A673 (cell line): ENCODE results near the gene SETD1A. TPM values are rescaled to one million over a fixed set of nuclear protein-coding genes. Genes with fewer than 3 reads are reported as not detected.

Experiments
- BruUV-seq: library from RNA; stranded (reverse); fragments of 400-500 nt; replicated peaks from 2 replicates; lab custom pipeline; 2021; lab: Mats Ljungman, UMichigan
- CTCF ChIA-PET: fragments of 300-600 bp; sonication (Branson Sonifier 250); formaldehyde crosslinking; loops from one replicate; lab custom pipeline; 2022; ENCODE audit warnings: antibody characterized with exemption; lab: Charles Lee
- POLR2A ChIA-PET: fragments of 300-600 bp; sonication (Branson Sonifier 250); formaldehyde crosslinking; loops from one replicate; lab custom pipeline; 2022; ENCODE audit warnings: antibody characterized with exemption; ENCODE audit not compliant: low non-redundant PET; lab: Charles Lee
- DNase-seq: peaks from one replicate; pipeline ENCODE4 v3.0.0-alpha.2; 2015; ENCODE audit warnings: low spot score
- H3K27ac ChIP-seq: fragments of 200-600 bp; sonication (generic); 2 replicates; pipeline ENCODE4 v1.5.1; 2016; ENCODE audit warnings: mixed run types, low read depth, mild to moderate bottlenecking, mixed read lengths, antibody characterized with exemption, low read length; ENCODE audit not compliant: poor library complexity, severe bottlenecking
- H3K27me3 ChIP-seq: fragments of 200-600 bp; sonication (generic); replicated peaks from 2 replicates; pipeline ENCODE4 v1.6.1; 2017; ENCODE audit warnings: mixed run types, low read depth, mild to moderate bottlenecking, mixed read lengths, antibody characterized with exemption, low read length; ENCODE audit not compliant: insufficient read depth, poor library complexity
- H3K36me3 ChIP-seq: fragments of 200-600 bp; sonication (generic); 2 replicates; pipeline ENCODE4 v1.6.1; 2016; ENCODE audit warnings: mixed run types, mild to moderate bottlenecking, mixed read lengths, antibody characterized with exemption, low read length; ENCODE audit not compliant: insufficient read depth, poor library complexity, severe bottlenecking
- H3K4me1 ChIP-seq: fragments of 200-600 bp; sonication (generic); 2 replicates; pipeline ENCODE4 v1.6.1; 2017; ENCODE audit warnings: mixed run types, mild to moderate bottlenecking, mixed read lengths, antibody characterized with exemption, low read length; ENCODE audit not compliant: insufficient read depth, poor library complexity, severe bottlenecking
- H3K4me3 ChIP-seq: fragments of 200-600 bp; sonication (generic); 2 replicates; pipeline ENCODE4 v1.5.1; 2016; ENCODE audit warnings: low read depth, mixed run types, mild to moderate bottlenecking, mixed read lengths, low read length; ENCODE audit not compliant: poor library complexity, severe bottlenecking
- H3K9me3 ChIP-seq: fragments of 200-600 bp; sonication (generic); 2 replicates; pipeline ENCODE4 v1.6.1; 2016; ENCODE audit warnings: mixed run types, low read depth, mild to moderate bottlenecking, mixed read lengths, antibody characterized with exemption, low read length; ENCODE audit not compliant: poor library complexity, severe bottlenecking
- EZH2 ChIP-seq: fragments of 200-600 bp; sonication (generic); IDR thresholded peaks from 2 replicates; pipeline ENCODE4 v1.6.1; 2017; ENCODE audit warnings: borderline replicate concordance, low read depth, mild to moderate bottlenecking, mixed read lengths, antibody characterized with exemption, low read length; ENCODE audit not compliant: poor library complexity, severe bottlenecking
- intact Hi-C: fragments of 100-400 bp; cut with micrococcal nuclease; formaldehyde crosslinking; loops from one replicate; pipeline ENCODE4 v1.10.0; 2022; ENCODE audit not compliant: unreplicated experiment
- total RNA-seq: library from RNA; stranded (reverse); gene quantifications from 2 replicates; pipeline ENCODE4 v1.2.3, GENCODE V29; 2021
- TF ChIP-seq, protein P1 (sequence below): fragments of 300-800, 200-600 bp; sonication (generic); conservative IDR thresholded peaks from 2 replicates; pipeline ENCODE4 v1.5.1; 2017; ENCODE audit warnings: low read depth, mild to moderate bottlenecking, antibody characterized with exemption, low read length, moderate library complexity, mixed read lengths

Gene SETD1A
- total RNA-seq, 1 experiment from 2014 or later: 31.4 TPM

DNA sequence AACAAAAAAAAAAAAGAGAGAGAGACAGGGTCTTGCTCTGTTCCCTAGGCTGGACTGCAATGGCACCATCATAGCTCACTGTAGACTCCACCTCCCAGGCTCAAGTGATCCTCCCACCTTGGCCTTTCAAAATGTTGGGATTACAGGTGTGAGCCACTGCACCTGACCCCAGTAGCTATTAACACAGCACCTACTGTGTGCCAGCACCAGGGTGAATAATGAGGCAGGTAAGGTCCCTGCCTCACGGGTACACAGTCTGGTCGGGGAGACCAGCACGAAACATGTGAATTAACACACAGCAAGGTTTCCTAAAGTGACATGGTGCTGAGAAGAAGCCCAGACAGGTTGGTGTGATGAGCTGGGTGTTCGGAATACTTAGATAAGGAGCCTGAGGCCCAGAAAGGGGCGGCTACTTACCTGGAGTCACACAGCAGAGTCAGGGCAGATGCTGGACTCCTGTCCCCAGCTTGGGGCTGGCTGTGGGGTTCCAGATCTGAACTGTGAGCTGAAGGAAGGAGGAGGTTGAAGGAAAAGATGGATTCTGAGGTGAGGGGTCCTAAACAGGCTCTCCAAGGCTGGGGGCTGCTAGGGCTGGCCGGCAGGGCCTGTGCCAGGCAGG, 44.7 kb upstream of the SETD1A start:
- no peak overlapping the region for H3K4me3 ChIP-seq
- no peak for DNase-seq
- ChIA-PET POLR2A (no interaction called here), CTCF (no interaction called here)
- BruUV-seq: no TSS peak
- H3K27me3 ChIP-seq: no peaks in the 10 kb centered on the region
- intact Hi-C loops: no loop called here
- no peaks in the 10 kb centered on the region for H3K36me3 ChIP-seq
- no peaks in the 10 kb centered on the region for H3K9me3 ChIP-seq
- H3K27ac ChIP-seq: no peak overlapping the region
- TF ChIP-seq, protein P1, sequence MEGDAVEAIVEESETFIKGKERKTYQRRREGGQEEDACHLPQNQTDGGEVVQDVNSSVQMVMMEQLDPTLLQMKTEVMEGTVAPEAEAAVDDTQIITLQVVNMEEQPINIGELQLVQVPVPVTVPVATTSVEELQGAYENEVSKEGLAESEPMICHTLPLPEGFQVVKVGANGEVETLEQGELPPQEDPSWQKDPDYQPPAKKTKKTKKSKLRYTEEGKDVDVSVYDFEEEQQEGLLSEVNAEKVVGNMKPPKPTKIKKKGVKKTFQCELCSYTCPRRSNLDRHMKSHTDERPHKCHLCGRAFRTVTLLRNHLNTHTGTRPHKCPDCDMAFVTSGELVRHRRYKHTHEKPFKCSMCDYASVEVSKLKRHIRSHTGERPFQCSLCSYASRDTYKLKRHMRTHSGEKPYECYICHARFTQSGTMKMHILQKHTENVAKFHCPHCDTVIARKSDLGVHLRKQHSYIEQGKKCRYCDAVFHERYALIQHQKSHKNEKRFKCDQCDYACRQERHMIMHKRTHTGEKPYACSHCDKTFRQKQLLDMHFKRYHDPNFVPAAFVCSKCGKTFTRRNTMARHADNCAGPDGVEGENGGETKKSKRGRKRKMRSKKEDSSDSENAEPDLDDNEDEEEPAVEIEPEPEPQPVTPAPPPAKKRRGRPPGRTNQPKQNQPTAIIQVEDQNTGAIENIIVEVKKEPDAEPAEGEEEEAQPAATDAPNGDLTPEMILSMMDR: no peak
- TF ChIP-seq EZH2: no peak
- H3K4me1 ChIP-seq: no peaks in the 10 kb centered on the region

DNA sequence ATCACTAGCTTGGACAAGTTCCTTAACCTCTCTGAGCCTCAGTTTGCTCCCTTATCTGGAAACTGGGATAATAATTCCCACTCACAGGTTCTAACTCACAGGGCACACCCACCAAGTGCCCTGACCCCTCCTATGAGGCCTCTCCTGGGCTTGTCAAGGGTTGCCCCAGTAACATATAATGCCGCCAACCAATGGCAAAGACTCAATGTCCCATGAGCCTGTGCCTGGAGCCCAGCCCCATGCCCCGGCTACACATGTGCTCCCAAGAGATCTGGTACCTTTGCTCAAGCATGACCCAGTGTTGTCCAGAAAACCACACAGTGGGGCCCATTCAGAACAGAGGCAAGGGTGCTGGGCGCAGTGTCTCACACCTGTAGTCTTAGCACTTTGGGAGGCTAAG, 42.7 kb upstream of the SETD1A start:
- CTCF ChIA-PET: no interaction called here

DNA sequence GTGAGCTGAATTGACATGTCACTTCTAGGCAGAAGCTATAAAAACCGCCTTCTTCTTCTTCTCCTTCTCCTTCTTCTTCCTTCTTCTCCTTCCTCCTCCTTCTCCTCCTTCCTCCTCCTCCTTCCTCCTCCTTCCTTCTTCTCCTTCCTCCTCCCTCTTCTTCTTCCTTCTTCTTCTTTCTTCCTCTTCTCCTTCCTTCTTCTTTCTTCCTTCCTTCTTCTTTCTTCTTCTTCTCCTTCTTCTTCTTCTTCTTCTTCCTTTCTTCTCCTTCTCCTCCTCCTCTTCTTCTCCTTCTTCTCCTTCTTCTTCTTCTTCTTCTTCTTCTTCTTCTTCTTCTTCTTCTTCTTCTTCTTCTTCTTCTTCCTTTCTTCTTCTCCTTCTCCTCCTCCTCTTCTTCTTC, 38.9 kb upstream of the SETD1A start:
- no peaks in the 10 kb centered on the region for H3K27me3 ChIP-seq
- no peak overlapping the region for H3K27ac ChIP-seq
- H3K9me3 ChIP-seq: no peaks in the 10 kb centered on the region
- DNase-seq: no peak
- no peak for TF ChIP-seq EZH2
- TF ChIP-seq, protein P1: no peak
- H3K4me1 ChIP-seq: peaks cover 3% of the 10 kb centered on the region
- no TSS peak for BruUV-seq
- POLR2A ChIA-PET: interaction anchor here (0.6 kb wide), 1 partner anchor 559 kb away, joined by 3 read pairs; no protein-coding TSS in a partner anchor
- H3K4me3 ChIP-seq: no peak overlapping the region
- no peaks in the 10 kb centered on the region for H3K36me3 ChIP-seq
- CTCF ChIA-PET: interaction anchor here (0.7 kb wide), 1 partner anchor 221 kb away, joined by 4 read pairs; no protein-coding TSS in a partner anchor
- intact Hi-C loops: no loop called here

More for the DNA sequence above, 42.7 kb upstream of the SETD1A start:
- no peaks in the 10 kb centered on the region for H3K36me3 ChIP-seq
- POLR2A ChIA-PET: no interaction called here
- TF ChIP-seq, protein P1: no peak
- no peak for TF ChIP-seq EZH2
- no peak overlapping the region for H3K4me3 ChIP-seq
- DNase-seq: no peak
- BruUV-seq: no TSS peak
- no peak overlapping the region for H3K27ac ChIP-seq
- H3K4me1 ChIP-seq: no peaks in the 10 kb centered on the region
- H3K9me3 ChIP-seq: no peaks in the 10 kb centered on the region
- no peaks in the 10 kb centered on the region for H3K27me3 ChIP-seq
- intact Hi-C loops: no loop called here
